Loucy (cell line): ENCODE data around the gene CARS2.

Source experiments
- H2AFZ ChIP-seq: fragments of 200-600 bp; sonication (generic); 2 replicates; pipeline ENCODE4 v1.6.0; 2016; ENCODE audit warnings: antibody characterized with exemption, mild to moderate bottlenecking, low read length, moderate library complexity
- H3F3A ChIP-seq: fragments of 200-600 bp; 2 replicates; pipeline ENCODE4 v1.6.0; 2016; ENCODE audit warnings: antibody characterized with exemption, low read depth, mild to moderate bottlenecking
- H3K27me3 ChIP-seq: fragments of 200-600 bp; sonication (generic); 2 replicates; pipeline ENCODE4 v1.6.1; 2014; ENCODE audit warnings: low read length, mild to moderate bottlenecking; ENCODE audit not compliant: insufficient read depth, poor library complexity, severe bottlenecking
- H3K36me3 ChIP-seq: fragments of 200-600 bp; sonication (generic); 2 replicates; pipeline ENCODE4 v1.6.1; 2016; ENCODE audit warnings: low read length; ENCODE audit not compliant: insufficient read depth
- H3K4me1 ChIP-seq: fragments of 200-600 bp; sonication (generic); 2 replicates; pipeline ENCODE4 v1.5.1; 2014; ENCODE audit warnings: low read length, mild to moderate bottlenecking; ENCODE audit not compliant: insufficient read depth, poor library complexity, severe bottlenecking
- H3K4me2 ChIP-seq: fragments of 200-600 bp; sonication (generic); 2 replicates; pipeline ENCODE4 v1.6.0; 2014; ENCODE audit warnings: antibody characterized with exemption, low read length, low read depth, mild to moderate bottlenecking; ENCODE audit not compliant: poor library complexity, severe bottlenecking
- H3K4me3 ChIP-seq: fragments of 200-600 bp; sonication (generic); 2 replicates; pipeline ENCODE4 v1.5.1; 2014; ENCODE audit warnings: low read length, mild to moderate bottlenecking, mixed read lengths; ENCODE audit not compliant: poor library complexity, severe bottlenecking
- H3K79me2 ChIP-seq: fragments of 200-600 bp; sonication (generic); 2 replicates; pipeline ENCODE4 v1.6.1; 2014; ENCODE audit warnings: low read length; ENCODE audit not compliant: insufficient read depth
- H3K9ac ChIP-seq: fragments of 200-600 bp; sonication (generic); 2 replicates; pipeline ENCODE4 v1.6.0; 2014; ENCODE audit warnings: mild to moderate bottlenecking, low read depth, low read length, moderate library complexity; ENCODE audit not compliant: poor library complexity, severe bottlenecking
- H3K9me2 ChIP-seq: fragments of 200-600 bp; sonication (generic); replicated peaks from 2 replicates; pipeline ENCODE4 v1.6.1; 2016; ENCODE audit warnings: low read depth, low read length, mixed read lengths
- H3K9me3 ChIP-seq: fragments of 200-600 bp; sonication (generic); 2 replicates; pipeline ENCODE4 v1.6.1; 2014; ENCODE audit warnings: mild to moderate bottlenecking, antibody characterized with exemption, low read length, low read depth; ENCODE audit not compliant: insufficient read depth
- H4K20me1 ChIP-seq: fragments of 200-600 bp; sonication (generic); 2 replicates; pipeline ENCODE4 v1.6.0; 2014; ENCODE audit warnings: antibody characterized with exemption, low read length, mild to moderate bottlenecking; ENCODE audit not compliant: insufficient read depth, poor library complexity, severe bottlenecking
- EZH2phosphoT487 ChIP-seq: fragments of 200-600 bp; IDR thresholded peaks from 2 replicates; pipeline ENCODE4 v1.6.1; 2018; ENCODE audit warnings: antibody characterized with exemption, mild to moderate bottlenecking, moderate library complexity, borderline replicate concordance
- TF ChIP-seq, protein P1 (sequence below): fragments of 200-600 bp; sonication (generic); conservative IDR thresholded peaks from 2 replicates; pipeline ENCODE4 v1.5.1; 2014; ENCODE audit warnings: mild to moderate bottlenecking, antibody characterized with exemption, low read length

Gene CARS2

DNA sequence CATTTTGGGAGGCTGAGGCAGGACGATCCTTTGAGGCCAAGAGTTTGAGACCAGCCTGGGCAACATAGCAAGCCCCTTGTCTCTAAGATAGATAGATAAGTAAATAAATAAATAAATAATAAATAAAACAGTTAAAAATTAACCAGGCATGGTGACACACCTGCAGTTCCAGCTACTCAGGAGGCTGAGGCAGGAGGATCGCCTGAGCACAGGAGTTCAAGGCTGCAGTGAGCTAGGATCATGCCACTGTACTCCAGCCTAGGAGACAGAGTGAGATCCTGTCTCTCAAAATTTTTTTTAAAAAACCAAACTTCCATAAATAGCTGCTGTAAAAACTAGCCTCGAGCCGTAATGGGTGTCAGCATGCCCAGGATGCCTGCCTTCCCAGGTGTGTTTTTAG is 104.9 kb downstream of the CARS2 start:
- Histone ChIP-seq H3F3A (no peaks in the 10 kb centered on the region), H3K27me3 (no peaks in the 10 kb centered on the region), H3K9ac (no peak overlapping the region), H3K4me3 (no peak overlapping the region), H4K20me1 (no peaks in the 10 kb centered on the region), H3K9me3 (no peaks in the 10 kb centered on the region), H2AFZ (no peak overlapping the region), H3K36me3 (no peaks in the 10 kb centered on the region), H3K9me2 (no peaks in the 10 kb centered on the region), H3K79me2 (no peaks in the 10 kb centered on the region), H3K4me1 (no peaks in the 10 kb centered on the region), H3K4me2 (no peak overlapping the region)
- TF ChIP-seq, protein P1, sequence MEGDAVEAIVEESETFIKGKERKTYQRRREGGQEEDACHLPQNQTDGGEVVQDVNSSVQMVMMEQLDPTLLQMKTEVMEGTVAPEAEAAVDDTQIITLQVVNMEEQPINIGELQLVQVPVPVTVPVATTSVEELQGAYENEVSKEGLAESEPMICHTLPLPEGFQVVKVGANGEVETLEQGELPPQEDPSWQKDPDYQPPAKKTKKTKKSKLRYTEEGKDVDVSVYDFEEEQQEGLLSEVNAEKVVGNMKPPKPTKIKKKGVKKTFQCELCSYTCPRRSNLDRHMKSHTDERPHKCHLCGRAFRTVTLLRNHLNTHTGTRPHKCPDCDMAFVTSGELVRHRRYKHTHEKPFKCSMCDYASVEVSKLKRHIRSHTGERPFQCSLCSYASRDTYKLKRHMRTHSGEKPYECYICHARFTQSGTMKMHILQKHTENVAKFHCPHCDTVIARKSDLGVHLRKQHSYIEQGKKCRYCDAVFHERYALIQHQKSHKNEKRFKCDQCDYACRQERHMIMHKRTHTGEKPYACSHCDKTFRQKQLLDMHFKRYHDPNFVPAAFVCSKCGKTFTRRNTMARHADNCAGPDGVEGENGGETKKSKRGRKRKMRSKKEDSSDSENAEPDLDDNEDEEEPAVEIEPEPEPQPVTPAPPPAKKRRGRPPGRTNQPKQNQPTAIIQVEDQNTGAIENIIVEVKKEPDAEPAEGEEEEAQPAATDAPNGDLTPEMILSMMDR, result no peak
- no peak for TF ChIP-seq EZH2phosphoT487

DNA sequence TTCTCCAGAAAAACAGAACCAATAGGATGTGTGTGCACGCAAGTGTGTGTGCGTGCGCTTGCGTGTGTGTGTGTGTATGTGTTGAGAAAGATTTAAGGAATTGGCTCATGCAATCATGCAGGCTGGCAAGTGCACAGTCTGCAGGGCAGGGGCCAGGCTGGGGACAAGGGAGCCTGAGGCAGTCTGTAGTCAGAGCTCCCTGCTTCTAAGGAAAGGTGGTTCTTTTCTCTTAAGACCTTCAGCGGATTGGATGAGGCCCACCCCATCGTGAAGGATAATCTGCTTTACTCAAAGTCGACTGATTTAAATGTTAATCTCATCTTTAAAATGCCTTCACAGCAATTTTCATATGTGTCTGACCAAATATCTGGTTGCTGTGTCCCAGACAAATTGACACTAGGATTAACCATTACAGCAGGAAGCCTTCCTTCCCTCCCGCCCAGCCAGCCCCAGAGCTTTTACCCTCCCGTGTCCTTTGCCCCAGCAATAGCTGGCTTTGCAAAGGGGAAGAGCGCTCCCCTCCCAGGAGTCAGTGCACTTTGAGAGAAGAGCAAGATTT is 105.6 kb downstream of the CARS2 start:
- Histone ChIP-seq H3K79me2 (no peaks in the 10 kb centered on the region), H3K9ac (no peak overlapping the region), H4K20me1 (no peaks in the 10 kb centered on the region), H3K4me2 (no peak overlapping the region), H3K9me3 (no peaks in the 10 kb centered on the region), H3K9me2 (no peaks in the 10 kb centered on the region), H3K27me3 (no peaks in the 10 kb centered on the region), H3K36me3 (no peaks in the 10 kb centered on the region), H3K4me1 (no peaks in the 10 kb centered on the region), H2AFZ (no peak overlapping the region), H3K4me3 (no peak overlapping the region), H3F3A (no peaks in the 10 kb centered on the region)
- TF ChIP-seq, protein P1, result no peak
- TF ChIP-seq EZH2phosphoT487, result no peak

DNA sequence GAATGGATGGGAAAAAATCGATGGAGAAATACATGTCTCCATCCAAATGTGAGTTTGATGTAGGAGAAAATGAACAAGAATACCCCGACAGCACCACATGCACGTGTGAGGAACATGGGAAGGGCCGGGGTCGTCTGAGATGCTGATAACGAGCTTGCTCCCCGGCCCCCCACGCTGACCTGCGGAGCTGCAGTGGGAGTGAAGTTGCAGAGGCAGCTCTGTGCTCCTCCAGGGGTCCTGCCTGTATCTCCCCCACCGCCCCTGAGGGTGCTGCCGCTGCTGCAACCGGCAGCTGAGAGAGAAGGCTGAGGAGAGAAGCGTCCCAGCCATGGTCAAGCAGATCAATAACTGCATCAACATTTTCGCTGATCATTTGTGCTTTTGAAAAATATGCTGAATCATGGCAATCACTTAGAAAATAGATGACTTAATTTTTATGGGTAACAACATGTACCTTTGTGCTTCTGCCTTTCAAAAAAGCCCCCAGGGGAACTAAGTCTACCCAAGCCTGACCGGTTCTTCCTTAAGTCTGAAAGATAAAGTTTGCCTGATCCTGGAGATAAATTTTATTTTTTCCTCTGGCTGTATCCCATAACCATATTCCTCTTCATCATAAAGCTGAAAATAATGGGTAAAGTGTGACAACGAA is 108.8 kb downstream of the CARS2 start:
- Histone ChIP-seq H3K9ac (no peak overlapping the region), H3K4me2 (no peak overlapping the region), H3K4me1 (no peaks in the 10 kb centered on the region), H3K36me3 (no peaks in the 10 kb centered on the region), H3K9me2 (no peaks in the 10 kb centered on the region), H3F3A (no peaks in the 10 kb centered on the region), H2AFZ (no peak overlapping the region), H3K79me2 (no peaks in the 10 kb centered on the region), H4K20me1 (no peaks in the 10 kb centered on the region), H3K27me3 (no peaks in the 10 kb centered on the region), H3K4me3 (no peak overlapping the region), H3K9me3 (no peaks in the 10 kb centered on the region)
- TF ChIP-seq, protein P1, result no peak
- TF ChIP-seq EZH2phosphoT487, result no peak
